IMR-90 (cell line): ENCODE data around the gene SLC39A5.

Source experiments
- BHLHE40 ChIP-seq: fragments of 150-350 bp; IDR thresholded peaks from 2 replicates; pipeline ENCODE4 v1.6.1; 2016; ENCODE audit warnings: mild to moderate bottlenecking, low read depth, low read length
- CEBPB ChIP-seq: IDR thresholded peaks from 2 replicates; pipeline ENCODE4 v1.6.1; 2012; ENCODE audit warnings: low read depth, low read length, improper control_type of control experiment
- CHD1 ChIP-seq: IDR thresholded peaks from 2 replicates; pipeline ENCODE4 v1.6.1; 2012; ENCODE audit warnings: low read depth, low read length, improper control_type of control experiment
- CTCF ChIP-seq: conservative IDR thresholded peaks from 2 replicates; pipeline ENCODE4 v1.5.1; 2012; ENCODE audit warnings: mild to moderate bottlenecking, low read depth, low read length, improper control_type of control experiment
- ELK1 ChIP-seq: fragments of 150-350 bp; IDR thresholded peaks from 2 replicates; pipeline ENCODE4 v1.6.1; 2016; ENCODE audit warnings: low read depth, mild to moderate bottlenecking, low read length, moderate library complexity, borderline replicate concordance
- MAFK ChIP-seq: IDR thresholded peaks from 2 replicates; pipeline ENCODE4 v1.6.1; 2012; ENCODE audit warnings: low read depth, low read length, improper control_type of control experiment
- MAZ ChIP-seq: IDR thresholded peaks from 2 replicates; pipeline ENCODE4 v1.6.1; 2012; ENCODE audit warnings: low read depth, mild to moderate bottlenecking, low read length, improper control_type of control experiment, moderate library complexity, borderline replicate concordance
- MXI1 ChIP-seq: IDR thresholded peaks from 2 replicates; pipeline ENCODE4 v1.6.1; 2012; ENCODE audit warnings: low read depth, mild to moderate bottlenecking, low read length, moderate library complexity, borderline replicate concordance
- NFE2L2 ChIP-seq: fragments of 150-350 bp; IDR thresholded peaks from 2 replicates; pipeline ENCODE4 v1.6.1; 2016; ENCODE audit warnings: low read depth, mild to moderate bottlenecking, low read length
- POLR2A ChIP-seq: IDR thresholded peaks from 2 replicates; pipeline ENCODE4 v1.6.1; 2012; ENCODE audit warnings: mild to moderate bottlenecking, low read depth, low read length
- RAD21 ChIP-seq: IDR thresholded peaks from 2 replicates; pipeline ENCODE4 v1.6.1; 2012; ENCODE audit warnings: low read length, improper control_type of control experiment
- RFX5 ChIP-seq: IDR thresholded peaks from 2 replicates; pipeline ENCODE4 v1.8.0; 2012; ENCODE audit warnings: low read depth, mild to moderate bottlenecking, low read length, moderate library complexity
- SMC3 ChIP-seq: fragments of 150-350 bp; IDR thresholded peaks from 2 replicates; pipeline ENCODE4 v1.6.1; 2016; ENCODE audit warnings: low read depth, mild to moderate bottlenecking, antibody characterized with exemption, low read length, moderate library complexity
- TF ChIP-seq, protein P1 (sequence below): fragments of 150-350 bp; IDR thresholded peaks from 2 replicates; pipeline ENCODE4 v1.6.1; 2017; ENCODE audit warnings: mild to moderate bottlenecking, antibody characterized with exemption, low read length, low read depth

DNA sequence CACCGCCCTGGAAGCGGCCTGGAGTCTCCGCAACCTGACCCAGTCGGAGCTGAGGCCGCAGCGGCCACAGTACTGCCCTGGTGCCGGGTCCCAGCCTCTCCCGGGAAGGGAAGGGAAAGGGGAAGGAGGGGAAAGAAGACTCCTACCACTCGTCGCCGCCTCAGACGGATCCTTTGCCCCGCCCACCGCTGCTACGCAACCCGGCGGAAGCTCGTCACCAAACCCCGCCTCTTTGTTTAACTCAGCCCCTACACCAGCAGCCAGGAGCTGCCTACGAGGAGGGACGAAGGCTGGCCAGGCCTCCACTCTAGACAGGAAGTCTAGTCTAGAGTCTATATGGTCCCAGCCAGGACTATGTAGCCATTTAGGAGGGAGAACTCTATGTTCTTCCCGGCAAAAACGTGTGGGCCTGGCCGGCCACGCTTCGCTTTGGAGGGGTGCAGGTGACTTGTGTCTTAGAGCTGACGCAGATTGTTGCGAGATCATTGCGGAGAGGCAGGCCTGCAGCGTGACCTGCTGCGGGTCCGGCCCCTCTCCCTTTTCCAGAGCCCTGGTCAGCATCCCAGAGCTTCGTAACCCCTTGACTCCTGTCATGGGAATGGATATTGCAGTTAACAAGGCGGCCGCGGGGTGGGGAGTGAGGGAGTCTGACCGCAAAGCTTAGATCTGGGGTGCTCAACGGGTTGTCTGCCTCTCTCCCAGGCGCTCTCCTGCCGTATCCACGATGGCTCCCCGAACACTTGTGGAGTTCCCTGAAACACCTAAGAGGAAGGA, 7.9 kb upstream of the SLC39A5 start, which contains the start of gene RNF41:
- 0 out of 2 replicates have a peak, but pooled peaks have one; percentile 16 for TF ChIP-seq CTCF
- peak; percentile 93 for TF ChIP-seq POLR2A
- no peak for TF ChIP-seq MAFK
- peak; percentile 54; the same call in 1 of the 2 replicates for TF ChIP-seq CEBPB
- no peak for TF ChIP-seq RAD21
- TF ChIP-seq MXI1: no peak
- TF ChIP-seq SMC3: no peak
- TF ChIP-seq, protein P1, sequence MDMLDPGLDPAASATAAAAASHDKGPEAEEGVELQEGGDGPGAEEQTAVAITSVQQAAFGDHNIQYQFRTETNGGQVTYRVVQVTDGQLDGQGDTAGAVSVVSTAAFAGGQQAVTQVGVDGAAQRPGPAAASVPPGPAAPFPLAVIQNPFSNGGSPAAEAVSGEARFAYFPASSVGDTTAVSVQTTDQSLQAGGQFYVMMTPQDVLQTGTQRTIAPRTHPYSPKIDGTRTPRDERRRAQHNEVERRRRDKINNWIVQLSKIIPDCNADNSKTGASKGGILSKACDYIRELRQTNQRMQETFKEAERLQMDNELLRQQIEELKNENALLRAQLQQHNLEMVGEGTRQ: no peak
- TF ChIP-seq MAZ: 0 out of 2 replicates have a peak, but pooled peaks have one; percentile 30
- no peak for TF ChIP-seq RFX5
- TF ChIP-seq BHLHE40: peak; percentile 48
- TF ChIP-seq CHD1: 0 out of 2 replicates have a peak, but pooled peaks have one; percentile 32
- 0 out of 2 replicates have a peak, but pooled peaks have one; percentile 2 for TF ChIP-seq NFE2L2
- no peak for TF ChIP-seq ELK1
